ENCODE results near the gene VPS52.

VPS52 gene

GRCh38 chr6:33314943-33315792, 43.5 kb upstream of the VPS52 start:
- no peak for TF ChIP-seq CTCF (IDR thresholded peaks at IDR 0.05; ENCODE audit: unreplicated experiment in 3 of 3)
- H3K4me3 Mint-ChIP-seq: peak overlapping the region; percentile 97 to 98 (median 97)
- peaks cover 58% of the 10 kb centered on the region for H3K4me1 Mint-ChIP-seq
- H3K36me3 Mint-ChIP-seq (ENCODE audit: low read depth): peaks cover 19% of the 10 kb centered on the region
- peaks cover 13% of the 10 kb centered on the region for H3K27me3 Mint-ChIP-seq (ENCODE audit: low read depth)
- H3K9me3 Mint-ChIP-seq: no peaks in the 10 kb centered on the region
- H3K27ac Mint-ChIP-seq: peak overlapping the region; percentile 95 to 98 (median 96)

GRCh38 chr6:33314515-33314942, 42.9 kb upstream of the VPS52 start:
- TF ChIP-seq CTCF (IDR thresholded peaks at IDR 0.05; ENCODE audit: unreplicated experiment in 3 of 3): no peak
- Mint-ChIP-seq H3K4me3 (peak overlapping the region; percentile 97 to 98 (median 97)), H3K36me3 (ENCODE audit: low read depth) (peaks cover 13% of the 10 kb centered on the region), H3K27me3 (ENCODE audit: low read depth) (peaks cover 13% of the 10 kb centered on the region), H3K27ac (peak overlapping the region; percentile 95 to 98 (median 96)), H3K4me1 (peaks cover 52% of the 10 kb centered on the region), H3K9me3 (no peaks in the 10 kb centered on the region)

- Mint-ChIP-seq H3K36me3 (ENCODE audit: low read depth) (peaks cover 8% of the 10 kb centered on the region), H3K27ac (peak within 1 kb of the TSS; percentile 95 to 98 (median 96)), H3K27me3 (ENCODE audit: low read depth) (peaks cover 13% of the 10 kb centered on the region), H3K4me1 (peaks cover 46% of the 10 kb centered on the region), H3K9me3 (no peaks in the 10 kb centered on the region), H3K4me3 (peak within 1 kb of the TSS; percentile 97 to 98 (median 97))
- TF ChIP-seq CTCF (IDR thresholded peaks at IDR 0.05; ENCODE audit: unreplicated experiment in 3 of 3): no peak
These were observed 42.2 kb upstream of the VPS52 start, which contains the start of gene TAPBP for GRCh38 chr6:33313709-33314514. TSS of gene TAPBP (minus strand) at chr6:33314078. CDS start at chr6:33314041, 37 bp downstream.

- peaks cover 8% of the 10 kb centered on the region for H3K36me3 Mint-ChIP-seq (ENCODE audit: low read depth)
- H3K4me1 Mint-ChIP-seq: peaks cover 39% of the 10 kb centered on the region
- peak overlapping the region; percentile 97 to 98 (median 97) for H3K4me3 Mint-ChIP-seq
- H3K27me3 Mint-ChIP-seq (ENCODE audit: low read depth): peaks cover 13% of the 10 kb centered on the region
- H3K27ac Mint-ChIP-seq: peak overlapping the region; percentile 95 to 98 (median 96)
- no peak for TF ChIP-seq CTCF (IDR thresholded peaks at IDR 0.05; ENCODE audit: unreplicated experiment in 3 of 3)
- H3K9me3 Mint-ChIP-seq: no peaks in the 10 kb centered on the region
These were observed 41.5 kb upstream of the VPS52 start for GRCh38 chr6:33313105-33313708.

- no peak for TF ChIP-seq CTCF (IDR thresholded peaks at IDR 0.05; ENCODE audit: unreplicated experiment in 3 of 3)
- Mint-ChIP-seq H3K36me3 (ENCODE audit: low read depth) (peaks cover 8% of the 10 kb centered on the region), H3K4me3 (peak overlapping the region; percentile 97 to 98 (median 97)), H3K27ac (peak overlapping the region; percentile 95 to 98 (median 96)), H3K4me1 (peaks cover 33% of the 10 kb centered on the region), H3K9me3 (no peaks in the 10 kb centered on the region), H3K27me3 (ENCODE audit: low read depth) (peaks cover 13% of the 10 kb centered on the region)
These were observed 40.9 kb upstream of the VPS52 start for GRCh38 chr6:33312361-33313104.

Data from nephron (organoid).